GM21717 (cell line): ENCODE results near the gene FOXO6.

Source experiments
- ATAC-seq: cut with Tn5 transposase; IDR thresholded peaks from one replicate; pipeline ENCODE4 v1.9.1; 2021; ENCODE audit warnings: mild to moderate bottlenecking, moderate library complexity; ENCODE audit not compliant: unreplicated experiment

The FOXO6 gene

DNA sequence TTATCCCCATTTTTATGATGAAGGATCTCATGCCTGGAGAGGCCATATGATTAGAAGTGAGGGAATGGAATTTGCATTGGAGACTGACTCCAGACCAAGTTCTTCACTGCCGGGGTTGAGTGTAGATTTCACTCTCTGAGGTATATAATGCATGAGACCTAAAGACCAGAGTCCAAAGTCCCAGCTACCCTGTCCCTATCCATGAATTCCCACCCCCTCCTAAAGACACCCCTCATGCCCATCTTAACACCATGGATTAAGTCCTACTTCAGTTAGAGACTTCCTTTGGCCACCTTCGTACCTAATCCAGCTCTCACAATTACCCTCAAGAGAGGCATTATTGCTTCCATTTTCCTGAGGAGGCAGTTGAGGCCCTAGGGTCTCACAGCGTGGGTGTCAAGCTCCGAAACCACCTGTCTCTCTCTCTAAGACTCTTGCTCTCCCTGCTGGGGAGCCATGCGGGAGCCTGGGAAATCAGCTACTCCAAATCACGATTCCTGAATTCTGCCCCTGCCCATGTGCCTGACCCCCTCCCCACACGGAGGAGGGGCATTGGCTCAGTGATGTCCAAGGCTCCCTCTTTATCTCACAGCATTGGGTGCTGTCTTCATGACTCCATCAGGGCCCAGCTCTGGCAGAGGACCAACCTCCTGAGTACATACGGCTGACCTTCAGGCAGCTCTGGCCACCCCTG is 11.7 kb upstream of the FOXO6 start:
- ATAC-seq, result no peak

DNA sequence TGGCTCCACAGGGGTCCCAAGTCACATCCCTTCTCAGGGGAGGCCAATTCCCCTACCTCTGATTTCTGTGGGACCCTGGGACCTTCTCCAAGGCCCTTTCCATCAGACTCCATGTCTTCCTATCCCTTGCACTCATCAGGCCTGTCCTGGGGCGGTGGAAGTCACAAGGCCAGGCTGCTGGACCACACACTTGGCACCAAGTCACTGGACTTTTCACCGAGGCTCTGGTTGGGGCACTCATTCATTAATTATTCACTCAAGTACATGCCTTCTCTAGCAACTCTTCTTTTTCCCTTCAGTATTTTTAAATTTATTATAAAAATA is 11.2 kb upstream of the FOXO6 start:
- ATAC-seq, result no peak

DNA sequence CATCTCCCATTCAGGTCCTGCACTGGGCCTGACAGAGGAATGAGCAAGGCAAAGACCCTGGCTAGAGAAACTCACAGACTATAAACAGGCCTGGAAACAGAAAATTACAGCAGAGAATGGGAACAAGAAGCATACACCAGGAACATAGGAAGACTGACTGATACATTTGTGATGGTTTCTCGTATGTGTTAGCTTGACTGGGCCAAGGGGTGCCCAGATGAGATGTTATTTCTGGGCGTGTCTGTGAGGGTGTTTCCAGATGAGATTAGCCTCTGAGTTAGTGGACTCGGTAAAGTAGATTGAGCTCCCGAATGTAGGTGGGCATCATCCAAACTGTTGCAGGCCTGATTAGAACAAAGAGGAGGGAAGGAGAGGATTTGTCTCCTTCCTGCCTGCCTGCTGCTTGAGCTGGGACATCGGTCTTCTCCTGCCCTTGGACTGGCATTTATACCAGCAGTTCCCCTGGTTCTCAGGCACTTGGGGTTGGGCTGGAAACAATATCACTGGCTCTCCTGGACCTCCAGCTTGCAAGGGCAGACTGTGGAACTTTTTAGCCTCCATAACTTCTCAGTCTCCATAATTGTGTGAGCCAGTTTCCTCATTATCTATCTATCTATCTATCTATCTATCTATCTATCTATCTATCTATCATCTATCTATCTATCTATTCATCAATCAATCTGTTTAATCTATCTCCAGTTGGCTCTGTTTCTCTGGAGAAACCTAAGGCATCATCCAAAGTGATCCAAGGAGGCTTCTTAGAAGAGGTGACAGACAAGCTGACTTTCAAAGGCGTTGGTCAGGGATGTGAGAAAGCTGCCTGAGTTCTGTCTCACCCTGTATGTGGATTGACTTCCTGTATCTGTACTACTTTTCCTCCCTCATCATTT is 9.7 kb upstream of the FOXO6 start:
- no peak for ATAC-seq

DNA sequence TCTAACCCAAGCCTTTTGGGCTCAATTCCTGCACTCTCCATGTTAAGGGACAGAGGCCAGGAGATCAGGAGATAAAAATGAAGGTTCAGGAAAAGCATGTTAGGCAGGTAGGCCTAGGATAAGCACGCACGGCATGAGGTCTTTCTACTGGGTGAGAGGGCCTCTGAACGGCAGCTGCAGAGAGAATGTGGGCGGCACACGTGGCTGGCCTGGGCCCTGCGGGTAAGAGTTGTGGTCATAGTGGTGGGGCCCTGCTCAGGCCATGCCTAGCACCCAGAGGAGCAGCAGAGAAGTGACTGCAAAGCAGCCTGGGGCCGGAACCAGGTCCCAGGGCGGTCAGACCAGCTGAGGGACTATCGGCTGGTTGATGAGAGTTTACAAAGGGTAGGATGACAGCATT is 7.5 kb upstream of the FOXO6 start:
- ATAC-seq, result no peak

DNA sequence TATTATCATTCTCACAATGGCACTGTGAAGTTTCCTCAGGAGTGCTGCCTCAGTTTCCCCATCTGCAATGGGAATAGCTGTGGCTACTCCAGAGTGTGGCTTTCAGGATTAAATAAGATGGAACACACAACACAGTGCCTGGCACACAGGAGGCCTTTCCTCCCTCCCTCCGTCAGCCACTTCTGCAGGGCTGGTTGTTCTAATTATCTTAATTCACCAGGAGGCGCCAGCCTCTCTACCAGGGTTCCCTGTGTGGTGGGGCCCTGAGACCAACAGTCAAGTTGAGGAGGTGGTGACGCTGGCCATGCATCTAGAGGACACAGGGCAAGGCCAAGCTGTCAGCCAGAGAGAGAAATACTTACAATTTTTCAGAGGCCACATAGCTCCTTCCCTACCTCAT is 6.3 kb upstream of the FOXO6 start:
- no peak for ATAC-seq

DNA sequence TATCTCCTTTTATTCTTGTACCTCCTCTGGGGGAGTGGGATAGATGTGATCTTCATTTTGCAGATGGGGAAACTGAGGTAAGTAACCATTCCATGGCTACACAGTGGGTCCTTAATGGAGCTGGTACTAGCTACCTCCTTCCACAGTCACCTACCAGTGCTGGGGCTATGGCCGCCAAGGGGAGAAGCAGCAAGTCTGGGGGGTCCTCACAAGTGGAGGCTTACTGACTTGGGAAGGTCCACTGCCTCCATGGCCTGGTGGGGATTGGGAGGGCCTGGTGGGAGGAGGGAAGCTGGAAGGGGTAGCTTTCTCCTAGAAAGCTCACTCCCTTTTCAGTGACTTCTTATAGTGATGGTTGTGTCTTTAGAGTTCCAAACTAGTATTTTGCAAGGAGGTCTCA is 5.9 kb upstream of the FOXO6 start:
- ATAC-seq, result no peak

DNA sequence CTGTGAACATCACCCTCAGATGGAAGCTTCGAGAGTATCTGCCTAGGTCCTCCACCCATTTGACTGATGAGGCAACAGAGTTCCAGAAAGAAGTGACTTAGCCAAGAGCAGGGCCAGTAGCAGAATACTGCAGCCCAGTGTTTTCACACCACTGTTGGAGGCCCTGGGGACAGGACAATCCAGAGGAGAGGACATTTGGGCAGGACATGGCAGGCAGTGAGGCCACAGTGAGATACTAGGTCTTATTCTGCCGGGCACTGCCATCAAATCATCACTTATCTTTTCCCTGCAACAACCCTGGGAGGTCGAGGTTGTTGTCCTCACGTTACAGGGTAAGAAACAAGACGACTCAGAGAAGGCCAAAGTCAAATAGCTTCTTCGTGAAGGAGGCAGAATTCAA is 5.5 kb upstream of the FOXO6 start:
- no peak for ATAC-seq

DNA sequence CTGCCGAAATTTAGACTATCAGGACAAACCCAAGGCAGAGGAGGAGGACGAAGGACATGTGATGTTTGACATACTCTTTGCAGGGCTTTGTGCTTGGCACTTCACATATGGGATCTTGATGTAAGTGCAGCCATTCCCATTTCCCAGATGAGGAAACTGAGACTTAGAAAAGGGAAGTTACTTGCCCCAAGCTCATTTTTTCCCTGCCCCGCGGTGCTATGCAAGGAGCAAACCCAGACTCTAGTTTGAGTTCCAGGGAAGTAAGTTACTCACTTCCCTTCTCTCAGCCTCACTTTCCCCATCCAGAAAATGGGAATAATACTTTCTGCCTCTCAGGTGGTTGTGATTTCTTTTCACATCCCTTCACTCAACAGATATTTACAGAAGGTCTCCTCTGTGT is 4.5 kb upstream of the FOXO6 start:
- ATAC-seq, result no peak

DNA sequence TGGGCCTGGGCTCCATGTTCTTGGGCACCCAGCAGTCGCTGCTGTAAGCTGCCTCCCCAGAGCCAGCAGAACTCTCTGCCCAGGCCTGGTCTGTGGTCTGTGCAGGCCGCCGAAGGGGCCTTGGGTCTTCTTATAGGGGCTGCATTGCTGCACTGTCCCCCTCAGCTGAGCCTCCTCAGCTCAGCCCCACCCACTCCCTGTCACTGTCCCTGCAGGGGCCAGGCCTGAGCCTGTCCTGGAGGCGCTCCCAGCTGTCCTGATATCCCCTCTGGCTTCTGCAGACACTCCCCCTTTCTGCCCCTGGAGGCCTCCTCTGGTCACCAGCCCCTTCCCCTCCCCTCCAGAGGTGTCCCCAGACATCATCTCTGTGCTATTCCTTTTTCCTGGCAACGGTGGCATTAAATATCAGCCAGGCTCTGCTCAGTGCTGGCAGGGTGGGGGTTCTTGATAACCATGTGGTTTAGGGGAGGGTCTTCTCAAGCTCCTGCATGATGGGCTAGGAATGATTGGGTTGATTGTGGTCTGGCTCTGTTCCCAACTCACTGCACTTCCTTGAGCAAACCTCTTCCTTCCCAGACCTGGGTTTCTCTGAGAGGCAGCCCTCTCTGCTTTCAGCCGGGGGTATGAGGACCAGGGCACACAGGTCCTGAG is 3.7 kb upstream of the FOXO6 start:
- ATAC-seq, result no peak

DNA sequence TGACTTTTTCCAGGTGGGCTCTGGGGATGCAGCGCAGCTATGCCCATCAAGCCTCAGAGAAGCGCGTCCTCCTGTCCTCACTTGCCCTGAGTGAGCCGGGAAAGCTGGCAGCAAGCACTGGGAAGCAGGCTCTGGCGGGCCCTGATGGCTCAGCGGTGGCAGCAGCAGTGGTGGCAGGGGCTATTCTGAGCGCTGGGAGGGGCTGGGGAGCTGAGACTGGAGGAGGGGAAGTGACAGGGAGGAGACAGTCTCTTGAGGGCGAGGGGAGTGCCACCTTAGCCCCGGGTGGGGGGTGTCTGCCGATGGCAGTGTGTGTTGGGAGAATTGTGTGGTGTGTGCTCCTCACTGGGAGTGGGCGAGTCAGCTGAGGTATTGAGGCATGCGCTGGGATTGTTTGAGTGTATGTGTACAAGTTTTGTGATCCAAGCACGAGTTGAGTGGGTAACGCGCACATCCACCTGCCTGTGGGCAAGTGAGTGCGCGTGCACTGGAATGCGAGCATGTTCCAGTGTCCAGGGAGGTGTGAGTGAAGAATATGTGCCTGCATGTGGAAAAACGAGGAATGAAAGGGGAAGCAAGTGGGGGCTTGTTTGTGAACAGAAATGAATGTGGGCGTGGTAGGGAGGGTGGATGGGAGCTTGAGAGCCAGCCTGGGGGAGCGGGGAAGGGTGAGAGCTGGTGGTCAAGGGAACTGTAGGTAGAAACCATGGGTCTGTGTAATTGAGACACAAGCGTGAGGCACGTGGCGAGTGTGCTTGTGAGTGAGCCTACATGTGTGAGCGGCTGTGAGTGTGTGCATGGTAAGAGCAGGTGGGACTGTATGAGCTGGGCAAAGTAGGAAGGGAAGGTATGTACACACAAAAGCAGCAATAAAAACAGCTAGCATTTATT is 2.9 kb upstream of the FOXO6 start:
- ATAC-seq, result no peak

DNA sequence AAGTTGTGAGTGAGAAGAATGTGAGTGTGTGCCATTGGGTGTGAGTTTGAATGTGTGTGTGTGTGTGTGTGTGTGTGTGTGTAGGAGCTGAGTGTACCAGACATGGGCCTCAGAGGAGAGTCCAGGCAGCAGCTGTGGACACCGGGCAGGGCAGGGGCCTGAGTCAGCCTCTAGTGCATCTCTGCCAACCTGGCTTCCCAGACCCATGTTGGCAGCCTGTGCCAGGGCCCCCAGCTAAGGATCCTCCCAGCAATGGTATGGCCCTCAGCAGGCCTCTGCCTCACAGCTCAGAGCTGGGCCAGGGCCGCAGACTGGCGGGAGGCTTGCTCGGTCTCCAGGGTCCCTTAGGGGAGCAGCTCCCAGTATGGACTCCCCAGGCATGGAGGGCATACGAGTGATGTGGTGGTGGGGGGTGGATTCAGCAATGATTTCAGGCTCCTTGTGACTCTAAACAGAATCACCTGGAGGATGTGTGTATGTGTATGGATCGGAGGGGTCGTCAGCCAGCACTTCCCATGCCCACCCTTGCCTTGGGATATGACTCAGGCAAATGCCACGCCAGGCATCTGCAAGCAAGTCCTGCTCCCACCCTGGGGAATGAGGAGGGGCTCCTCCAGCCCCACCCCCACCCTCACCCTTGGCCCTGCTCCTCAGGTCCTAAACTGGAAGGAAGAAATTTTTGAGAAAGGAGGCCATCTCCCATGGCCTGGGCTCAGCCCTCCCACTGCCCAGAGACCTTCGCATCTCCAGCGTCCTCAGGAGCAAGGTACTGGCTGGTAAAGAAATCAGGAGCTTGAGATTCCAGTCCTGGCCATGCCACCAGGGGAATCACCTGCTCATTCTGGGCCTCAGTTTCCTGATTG is 1.8 kb upstream of the FOXO6 start:
- ATAC-seq, result no peak

DNA sequence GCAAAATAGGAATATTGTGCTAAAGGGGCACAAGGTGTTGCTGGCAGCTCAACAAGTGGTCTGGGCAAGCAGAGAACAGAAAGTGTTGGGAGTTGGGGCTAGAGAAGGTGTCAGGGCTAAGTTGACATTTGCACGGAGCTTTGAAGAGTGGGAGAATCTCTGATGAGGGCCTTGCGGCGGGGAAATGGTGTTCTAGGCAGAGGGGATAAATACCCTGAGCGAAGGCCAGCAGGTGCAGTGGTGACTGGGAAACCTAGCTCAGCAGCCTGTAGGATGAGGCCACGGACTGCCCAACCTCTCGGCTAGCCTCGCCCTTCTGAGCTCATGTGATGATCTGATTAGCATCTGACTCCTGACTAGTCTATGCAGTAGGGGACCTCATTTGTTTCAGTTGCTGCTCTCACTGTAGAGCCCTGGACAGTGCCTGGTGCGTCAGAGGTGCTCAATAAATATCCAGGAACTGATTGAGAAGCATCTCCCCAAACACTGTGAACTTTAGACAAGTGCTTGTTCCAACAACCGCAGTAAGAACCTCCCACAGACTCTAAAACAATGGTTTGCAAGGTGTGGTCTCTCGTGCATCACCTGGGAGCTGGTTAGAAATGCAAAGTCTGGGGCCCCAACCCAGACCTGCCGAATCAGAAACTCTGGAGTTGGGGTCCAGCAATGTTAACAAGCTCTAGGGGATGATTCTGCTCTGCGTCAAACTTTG is 1.0 kb upstream of the FOXO6 start:
- ATAC-seq, result no peak

DNA sequence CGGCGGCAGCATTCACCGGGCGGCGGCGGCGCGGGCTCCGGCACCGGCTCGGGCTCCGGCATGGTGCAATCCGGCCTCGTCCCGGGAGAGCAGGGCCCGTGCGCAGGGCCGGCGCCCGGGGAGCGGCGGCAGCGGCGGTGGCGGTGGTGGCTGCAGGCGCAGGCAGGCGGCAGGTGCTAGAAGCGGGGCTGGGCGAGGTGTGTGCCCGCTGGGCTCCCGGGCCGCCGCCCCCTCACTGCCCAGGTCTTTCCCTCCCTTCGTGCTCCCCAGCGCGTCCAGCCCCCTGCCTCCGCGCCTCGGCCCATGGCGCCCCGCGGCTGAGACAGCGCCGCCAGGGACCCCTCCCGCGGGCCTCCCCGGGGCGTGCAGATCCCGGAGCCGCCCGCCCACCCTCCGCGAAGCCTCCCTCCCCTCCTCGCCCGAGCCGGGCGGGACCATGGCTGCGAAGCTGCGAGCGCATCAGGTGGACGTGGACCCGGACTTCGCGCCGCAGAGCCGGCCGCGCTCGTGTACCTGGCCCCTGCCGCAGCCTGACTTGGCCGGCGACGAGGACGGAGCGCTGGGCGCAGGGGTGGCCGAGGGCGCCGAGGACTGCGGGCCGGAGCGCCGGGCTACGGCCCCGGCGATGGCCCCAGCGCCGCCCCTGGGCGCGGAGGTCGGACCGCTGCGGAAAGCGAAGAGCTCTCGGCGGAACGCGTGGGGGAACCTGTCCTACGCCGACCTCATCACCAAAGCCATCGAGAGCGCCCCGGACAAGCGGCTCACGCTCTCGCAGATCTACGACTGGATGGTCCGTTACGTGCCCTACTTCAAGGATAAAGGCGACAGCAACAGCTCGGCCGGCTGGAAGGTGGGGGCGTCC is 492 bp downstream of the FOXO6 start:
- peak; percentile 14 for ATAC-seq

DNA sequence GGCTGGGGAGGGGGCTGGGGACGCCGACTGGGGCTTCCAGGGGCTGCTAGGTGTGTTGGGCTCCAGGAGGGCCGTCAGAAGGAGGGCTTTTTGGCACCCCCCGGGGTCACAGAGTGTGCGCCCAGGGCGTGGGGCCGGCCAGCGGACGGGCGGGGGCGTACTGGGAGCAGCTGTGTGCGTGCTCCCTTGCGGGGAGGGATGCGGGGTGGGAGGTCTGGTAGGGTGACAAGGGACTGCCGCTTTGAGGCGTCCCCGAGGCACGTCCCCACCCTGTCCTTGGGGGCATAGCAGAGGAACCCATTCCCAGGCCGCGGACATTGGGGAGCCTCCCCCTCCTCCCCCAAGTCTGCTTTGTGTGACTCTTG is 1.1 kb downstream of the FOXO6 start:
- ATAC-seq, result no peak

DNA sequence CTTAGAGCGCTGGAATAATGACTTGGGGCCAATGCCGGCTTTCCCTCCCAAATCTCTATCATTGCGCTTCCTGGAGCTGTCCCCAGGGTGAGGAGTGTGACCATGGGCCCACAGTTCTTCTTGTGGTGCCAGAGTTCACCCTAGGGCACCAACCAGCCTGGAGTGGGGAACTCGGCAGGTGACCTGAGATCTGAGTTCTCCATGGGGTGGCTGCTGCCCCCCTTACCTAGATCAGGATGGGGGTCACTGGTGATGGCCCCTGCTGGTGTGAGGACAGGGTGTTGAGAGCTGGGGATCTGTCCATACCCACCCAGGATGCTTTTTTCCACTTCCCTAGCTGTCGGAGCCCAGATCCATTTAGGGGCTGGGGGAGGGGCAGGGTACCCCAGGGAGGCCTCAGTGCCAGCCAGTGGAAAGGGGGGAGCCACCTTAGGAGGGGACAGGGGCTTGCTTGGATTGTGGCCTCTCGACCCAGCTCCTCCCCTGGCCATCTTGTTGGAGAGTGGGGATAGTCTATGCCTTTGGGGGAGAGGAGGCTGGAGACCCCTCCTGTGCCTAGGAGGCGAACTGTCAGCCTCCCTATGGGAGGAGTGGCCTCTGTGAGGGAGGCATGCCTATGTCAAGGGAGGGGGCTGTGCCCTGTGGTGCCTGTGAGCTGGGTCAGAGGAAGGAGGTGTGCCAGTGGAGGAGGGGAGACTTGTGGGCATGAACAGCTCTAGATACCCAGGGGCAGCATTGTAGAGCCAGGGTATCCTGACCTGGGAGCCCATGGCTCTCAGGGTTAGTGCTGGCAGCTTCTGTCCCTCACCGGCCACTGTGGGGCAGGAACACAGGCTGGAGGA is 1.7 kb downstream of the FOXO6 start:
- ATAC-seq, result no peak

DNA sequence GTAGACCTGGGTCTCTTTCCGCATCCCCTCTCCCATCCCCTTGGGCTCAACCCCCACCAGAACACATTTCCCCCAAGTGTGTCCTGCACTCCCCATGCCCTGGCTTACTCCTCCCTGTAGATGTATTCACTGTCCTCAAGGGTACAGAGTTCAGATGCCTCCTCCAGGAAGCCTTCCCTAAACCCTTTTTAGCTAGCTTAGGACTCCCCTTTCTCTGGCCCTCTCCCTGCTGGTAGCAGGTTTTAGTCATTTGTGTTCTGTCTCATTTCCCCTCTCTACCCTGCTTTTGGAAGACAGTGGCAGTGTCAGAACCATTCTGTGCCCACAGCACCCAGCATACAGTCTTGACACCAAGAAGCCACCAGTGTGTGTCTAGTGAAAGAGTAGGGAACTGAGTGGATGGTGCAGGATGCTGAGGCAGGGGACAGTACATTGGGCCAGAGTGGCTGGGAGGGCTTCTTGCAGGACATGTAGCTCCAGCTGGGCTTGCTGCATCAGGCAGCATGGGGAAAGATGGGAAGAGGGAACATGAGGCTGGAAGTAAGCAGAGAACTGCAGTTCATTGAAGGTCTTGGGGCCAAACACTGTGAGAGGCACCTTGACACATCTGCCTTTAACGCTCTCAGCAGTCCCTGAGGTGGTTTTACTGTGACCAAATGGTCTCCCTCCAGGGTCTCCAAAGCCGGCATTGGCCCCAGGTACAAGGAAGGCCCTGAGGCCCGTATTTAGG is 2.5 kb downstream of the FOXO6 start:
- no peak for ATAC-seq
